ENCODE results near the gene HOXA6. TPM values are rescaled to one million over a fixed set of nuclear protein-coding genes. Genes with fewer than 3 reads are reported as not detected.

HOXA6 gene
- total RNA-seq = not detected

- no peak for DNase-seq
These were observed at the start of gene HOXA6 for GRCh38 chr7:27147199-27148030. Gene HOXA6, minus strand, starts transcription at chr7:27147774. Its CDS starts 25 bp downstream, at chr7:27147749.

DNA sequence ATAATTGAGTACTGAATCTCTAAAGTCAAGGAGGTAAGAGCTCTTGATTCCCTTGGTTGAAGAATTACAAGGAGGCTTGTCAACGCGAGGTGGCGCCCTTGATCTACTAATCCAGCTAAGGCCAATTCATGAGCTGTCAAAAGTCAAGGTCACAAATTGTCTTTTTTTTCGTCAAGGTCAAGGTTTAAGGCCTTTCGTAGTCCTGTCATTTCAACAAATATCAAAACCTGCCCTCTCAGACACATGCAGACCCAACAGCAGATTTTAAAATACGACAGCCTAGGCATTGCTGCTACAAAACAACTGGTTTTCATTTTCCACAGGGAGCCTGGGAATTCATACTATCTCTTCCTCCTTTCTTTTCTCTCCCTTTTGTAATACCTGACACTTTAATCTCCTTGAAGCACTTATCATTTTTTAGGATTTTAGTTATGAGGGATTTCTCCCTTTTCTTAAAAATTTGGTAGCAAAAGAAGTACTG is 48.8 kb upstream of the HOXA6 start:
- no peak for DNase-seq

DNA sequence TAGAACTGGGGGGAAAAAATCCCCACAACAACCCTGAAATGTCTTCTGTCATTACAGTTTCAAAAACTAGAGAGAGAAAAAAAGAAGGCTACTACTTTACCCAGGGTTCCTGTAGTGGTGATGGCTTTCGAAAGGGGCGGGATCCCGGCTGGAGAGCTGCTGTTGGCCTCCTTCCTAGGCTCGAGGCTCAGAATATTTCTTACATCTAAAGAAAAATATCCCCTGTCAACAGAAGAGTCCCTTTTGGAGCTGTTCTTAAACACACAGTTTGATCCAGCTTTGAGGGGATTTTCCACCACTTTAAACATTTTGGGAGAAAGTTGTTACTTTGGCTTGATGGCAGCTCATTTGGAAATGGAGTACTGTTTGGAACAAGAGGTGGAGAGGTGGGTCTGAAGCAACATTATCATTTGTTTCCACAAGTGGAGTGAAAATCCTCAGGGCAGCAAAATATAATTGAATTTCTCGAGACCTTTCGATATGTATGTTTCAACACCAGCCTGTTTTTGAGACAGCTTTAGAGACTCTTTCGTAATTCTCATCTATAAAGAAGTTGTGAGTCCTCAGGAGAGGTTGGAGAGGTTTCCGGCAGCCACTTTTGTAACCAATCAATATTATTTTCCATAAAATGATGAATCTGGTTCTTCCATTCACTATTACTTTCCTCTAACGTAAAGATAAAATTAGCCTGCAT is 47.3 kb upstream of the HOXA6 start:
- no peak for DNase-seq

- DNase-seq = no peak
These were observed 46.4 kb upstream of the HOXA6 start for GRCh38 chr7:27194002-27194352.

DNA sequence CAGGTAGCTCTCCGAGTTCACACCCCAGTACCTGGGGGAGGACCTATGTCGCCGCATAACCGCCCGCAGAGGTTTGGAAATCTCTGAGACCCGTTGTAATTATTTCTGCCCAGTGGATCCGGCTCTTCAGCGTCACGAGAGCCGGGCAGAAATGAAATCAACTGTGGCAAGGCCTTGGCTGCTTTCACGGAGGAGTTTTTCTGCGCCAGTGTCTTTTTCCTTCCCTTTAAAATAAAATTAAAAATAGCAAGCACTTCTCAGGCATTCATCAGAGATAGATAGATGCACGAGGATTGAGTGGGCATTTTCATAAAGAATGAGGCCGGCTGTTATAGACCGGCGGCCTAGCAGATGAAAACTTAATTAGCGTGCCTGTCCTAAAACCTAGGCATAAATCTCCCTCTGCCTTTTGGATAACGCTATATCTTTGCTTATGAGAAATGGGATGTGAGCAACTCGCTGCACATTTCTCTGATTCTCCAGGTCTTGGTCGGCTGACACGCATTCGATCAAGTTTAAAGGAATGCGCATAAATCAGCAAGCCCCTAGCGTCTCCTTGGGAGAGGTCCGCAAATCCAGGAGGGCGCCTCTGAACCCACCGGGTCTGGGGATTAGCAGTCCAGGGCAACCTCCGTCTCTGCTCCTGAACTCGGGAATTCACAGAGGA is 45.9 kb upstream of the HOXA6 start:
- no peak for DNase-seq

- no peak for DNase-seq
These were observed 45.2 kb upstream of the HOXA6 start for GRCh38 chr7:27192546-27193334.

- DNase-seq = no peak
These were observed 44.4 kb upstream of the HOXA6 start for GRCh38 chr7:27191833-27192545.

GRCh38 chr7:27191161-27191731 is 43.7 kb upstream of the HOXA6 start:
- DNase-seq = no peak

GRCh38 chr7:27189997-27190748 is 42.6 kb upstream of the HOXA6 start:
- no peak for DNase-seq

GRCh38 chr7:27189295-27189996 is 41.9 kb upstream of the HOXA6 start:
- DNase-seq = no peak

- no peak for DNase-seq
These were observed 41.1 kb upstream of the HOXA6 start for GRCh38 chr7:27188386-27189294.

DNA sequence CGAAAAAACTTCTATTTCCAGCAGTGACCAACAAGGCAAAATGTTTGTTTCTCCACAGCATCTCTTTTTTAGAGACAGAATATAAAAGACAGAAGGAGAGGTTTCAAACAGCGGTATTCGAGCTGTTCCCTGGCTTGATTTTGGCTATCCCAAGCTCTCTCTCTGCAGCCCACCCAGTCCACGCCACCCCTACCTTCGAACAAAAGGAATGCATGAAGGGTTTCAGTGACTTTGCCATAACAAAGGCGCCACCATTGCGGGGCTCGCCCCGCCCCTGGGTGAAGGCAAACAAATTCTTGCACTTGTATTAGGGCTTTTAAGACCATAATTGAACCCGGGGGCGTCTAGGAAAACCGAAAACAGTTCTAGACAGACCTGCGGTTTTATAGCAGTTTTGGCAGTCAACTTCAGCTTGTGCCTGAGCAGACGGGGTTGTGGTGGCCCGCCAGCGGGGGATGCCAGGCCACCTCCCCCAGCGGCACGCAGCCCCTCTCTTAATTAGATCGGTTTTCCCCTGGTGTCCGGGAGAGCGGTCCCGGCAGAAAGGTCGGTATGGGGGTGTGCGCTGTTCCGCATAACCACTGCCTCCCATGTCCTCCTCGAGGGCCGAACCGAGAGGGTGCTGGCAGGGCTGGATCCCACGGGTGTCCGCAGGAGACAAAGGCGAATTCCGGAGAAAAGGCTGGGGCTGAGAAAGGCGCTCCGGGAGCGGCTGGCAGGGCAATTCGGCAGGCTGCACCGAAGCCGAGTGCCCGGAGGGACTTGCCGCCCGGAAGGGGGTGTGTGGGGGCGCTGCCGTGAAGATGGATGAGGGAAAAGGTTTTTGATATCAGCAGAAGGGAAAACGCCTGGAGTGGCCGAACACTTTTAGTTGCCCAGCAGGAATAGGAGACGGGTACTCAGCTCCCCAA is 40.2 kb upstream of the HOXA6 start:
- no peak for DNase-seq

- no peak for DNase-seq
These were observed 39.3 kb upstream of the HOXA6 start for GRCh38 chr7:27186668-27187474.

- DNase-seq = no peak
These were observed 38.5 kb upstream of the HOXA6 start for GRCh38 chr7:27185854-27186667.

- no peak for DNase-seq
These were observed 37.7 kb upstream of the HOXA6 start, which contains the start of gene HOXA11 for GRCh38 chr7:27185013-27185853. Gene HOXA11, minus strand, starts transcription at chr7:27185232. Its CDS starts 88 bp downstream, at chr7:27185144.
